ENCODE results near the gene FARS2. TPM values are rescaled to one million over a fixed set of nuclear protein-coding genes. Genes with fewer than 3 reads are reported as not detected.
"Not testable (repeated sequence)": the region's sequence is repeated elsewhere in the genome, so short reads cannot be mapped to it uniquely, and the experiment has no call there.

FARS2 gene
- polyA plus RNA-seq, 2 of the 4 experiments (the other 2 are of a cell fraction) = 12.9 to 17.5 TPM

DNA sequence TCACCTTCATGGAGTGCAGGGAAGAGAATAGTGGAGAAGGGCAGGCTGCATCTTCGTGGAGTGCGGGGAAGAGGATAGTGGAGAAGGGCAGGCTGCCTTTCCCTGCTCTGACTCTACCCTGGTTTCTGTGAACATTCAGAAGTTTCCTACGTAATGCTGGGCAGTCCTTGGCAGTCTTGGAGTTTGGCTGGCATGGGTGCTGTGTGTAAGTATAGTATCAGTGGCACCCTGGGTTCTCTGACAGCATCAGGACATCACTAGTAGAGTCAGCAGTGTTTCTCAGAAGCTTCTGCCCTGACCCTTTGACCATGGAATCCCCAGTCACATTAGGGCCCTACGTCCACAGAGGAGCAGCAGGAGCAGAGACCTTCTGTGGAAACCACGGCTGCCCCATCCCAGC is 392.5 kb downstream of the FARS2 start:
- TF ChIP-seq, protein P1, sequence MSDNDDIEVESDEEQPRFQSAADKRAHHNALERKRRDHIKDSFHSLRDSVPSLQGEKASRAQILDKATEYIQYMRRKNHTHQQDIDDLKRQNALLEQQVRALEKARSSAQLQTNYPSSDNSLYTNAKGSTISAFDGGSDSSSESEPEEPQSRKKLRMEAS (IDR thresholded peaks at IDR 0.05) = no peak
- TF ChIP-seq HOXA7 (CRISPR knock-in tag; IDR thresholded peaks at IDR 0.05) = no peak
- TF ChIP-seq KDM5A (IDR thresholded peaks at IDR 0.05) = no peak
- H3K4me3 ChIP-seq = no peak overlapping the region
- no peak for ATAC-seq
- no peak for DNase-seq (ENCODE audit: low read depth in 1 of 2, low spot score in 1 of 2)
- 91% methylated on average over 5 of the region's 5 CpGs for WGBS (ENCODE audit: missing lambda C conversion rate)
- ChIA-PET CTCF (interaction anchor here (1.2 kb wide), 1 partner anchor 11 kb away, joined by 3 read pairs; no protein-coding TSS in a partner anchor), POLR2A (no interaction called here)
- no peak for FAIRE-seq
- no peaks in the 10 kb centered on the region for H3K9me3 ChIP-seq
- H3K4me2 ChIP-seq = no peak overlapping the region
- no peak overlapping the region for H3K27ac ChIP-seq
- H3K4me1 ChIP-seq = no peaks in the 10 kb centered on the region

DNA sequence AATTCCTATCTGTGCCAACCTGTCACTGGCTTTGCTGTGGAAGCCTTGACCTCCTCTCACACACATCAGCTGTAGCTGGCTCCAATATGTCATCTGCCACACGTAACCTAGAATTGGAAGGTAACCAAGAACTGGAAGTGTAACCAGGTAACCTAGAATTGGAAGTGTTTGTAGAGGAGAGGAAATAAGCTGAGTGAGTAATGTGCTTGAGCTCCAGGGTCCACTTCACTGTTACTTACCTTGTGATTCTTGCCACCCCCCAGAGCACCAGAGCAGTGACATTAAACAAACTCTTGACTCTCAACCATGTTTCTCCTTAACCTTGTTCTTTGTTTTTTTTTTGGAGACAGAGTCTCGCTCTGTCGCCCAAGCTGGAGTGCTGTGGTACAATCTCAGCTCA is 394.9 kb downstream of the FARS2 start:
- H3K9me3 ChIP-seq = no peaks in the 10 kb centered on the region
- DNase-seq (ENCODE audit: low read depth in 1 of 2, low spot score in 1 of 2) (no peak), ATAC-seq (no peak), FAIRE-seq (no peak)
- POLR2A ChIA-PET = no interaction called here
- 100% methylated on average over 3 of the region's 3 CpGs for WGBS (ENCODE audit: missing lambda C conversion rate)
- H3K4me1 ChIP-seq = no peaks in the 10 kb centered on the region
- TF ChIP-seq, protein P2, sequence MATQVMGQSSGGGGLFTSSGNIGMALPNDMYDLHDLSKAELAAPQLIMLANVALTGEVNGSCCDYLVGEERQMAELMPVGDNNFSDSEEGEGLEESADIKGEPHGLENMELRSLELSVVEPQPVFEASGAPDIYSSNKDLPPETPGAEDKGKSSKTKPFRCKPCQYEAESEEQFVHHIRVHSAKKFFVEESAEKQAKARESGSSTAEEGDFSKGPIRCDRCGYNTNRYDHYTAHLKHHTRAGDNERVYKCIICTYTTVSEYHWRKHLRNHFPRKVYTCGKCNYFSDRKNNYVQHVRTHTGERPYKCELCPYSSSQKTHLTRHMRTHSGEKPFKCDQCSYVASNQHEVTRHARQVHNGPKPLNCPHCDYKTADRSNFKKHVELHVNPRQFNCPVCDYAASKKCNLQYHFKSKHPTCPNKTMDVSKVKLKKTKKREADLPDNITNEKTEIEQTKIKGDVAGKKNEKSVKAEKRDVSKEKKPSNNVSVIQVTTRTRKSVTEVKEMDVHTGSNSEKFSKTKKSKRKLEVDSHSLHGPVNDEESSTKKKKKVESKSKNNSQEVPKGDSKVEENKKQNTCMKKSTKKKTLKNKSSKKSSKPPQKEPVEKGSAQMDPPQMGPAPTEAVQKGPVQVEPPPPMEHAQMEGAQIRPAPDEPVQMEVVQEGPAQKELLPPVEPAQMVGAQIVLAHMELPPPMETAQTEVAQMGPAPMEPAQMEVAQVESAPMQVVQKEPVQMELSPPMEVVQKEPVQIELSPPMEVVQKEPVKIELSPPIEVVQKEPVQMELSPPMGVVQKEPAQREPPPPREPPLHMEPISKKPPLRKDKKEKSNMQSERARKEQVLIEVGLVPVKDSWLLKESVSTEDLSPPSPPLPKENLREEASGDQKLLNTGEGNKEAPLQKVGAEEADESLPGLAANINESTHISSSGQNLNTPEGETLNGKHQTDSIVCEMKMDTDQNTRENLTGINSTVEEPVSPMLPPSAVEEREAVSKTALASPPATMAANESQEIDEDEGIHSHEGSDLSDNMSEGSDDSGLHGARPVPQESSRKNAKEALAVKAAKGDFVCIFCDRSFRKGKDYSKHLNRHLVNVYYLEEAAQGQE (IDR thresholded peaks at IDR 0.05) = no peak
- TF ChIP-seq MAFK (IDR thresholded peaks at IDR 0.05; ENCODE audit: partially characterized antibody) (no peak), NR3C1 (IDR thresholded peaks at IDR 0.05) (no peak), RCOR1 (IDR thresholded peaks at IDR 0.05; ENCODE audit: low read depth, low read length) (no peak), KDM5A (IDR thresholded peaks at IDR 0.05) (no peak), CBX8 (IDR thresholded peaks at IDR 0.05) (no peak), TP53 (CRISPR knock-in tag; IDR thresholded peaks at IDR 0.05) (no peak), POLR2A (IDR thresholded peaks at IDR 0.05; ENCODE audit: low read length) (no peak), CEBPB (IDR thresholded peaks at IDR 0.05) (no peak), EHMT2 (IDR thresholded peaks at IDR 0.05; ENCODE audit: low read depth) (no peak), ESRRA (IDR thresholded peaks at IDR 0.05; ENCODE audit: borderline replicate concordance, low read length) (no peak)
- TF ChIP-seq, protein P3, sequence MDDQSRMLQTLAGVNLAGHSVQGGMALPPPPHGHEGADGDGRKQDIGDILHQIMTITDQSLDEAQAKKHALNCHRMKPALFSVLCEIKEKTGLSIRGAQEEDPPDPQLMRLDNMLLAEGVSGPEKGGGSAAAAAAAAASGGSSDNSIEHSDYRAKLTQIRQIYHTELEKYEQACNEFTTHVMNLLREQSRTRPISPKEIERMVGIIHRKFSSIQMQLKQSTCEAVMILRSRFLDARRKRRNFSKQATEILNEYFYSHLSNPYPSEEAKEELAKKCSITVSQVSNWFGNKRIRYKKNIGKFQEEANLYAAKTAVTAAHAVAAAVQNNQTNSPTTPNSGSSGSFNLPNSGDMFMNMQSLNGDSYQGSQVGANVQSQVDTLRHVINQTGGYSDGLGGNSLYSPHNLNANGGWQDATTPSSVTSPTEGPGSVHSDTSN (IDR thresholded peaks at IDR 0.05) = no peak
- TF ChIP-seq, protein P4, sequence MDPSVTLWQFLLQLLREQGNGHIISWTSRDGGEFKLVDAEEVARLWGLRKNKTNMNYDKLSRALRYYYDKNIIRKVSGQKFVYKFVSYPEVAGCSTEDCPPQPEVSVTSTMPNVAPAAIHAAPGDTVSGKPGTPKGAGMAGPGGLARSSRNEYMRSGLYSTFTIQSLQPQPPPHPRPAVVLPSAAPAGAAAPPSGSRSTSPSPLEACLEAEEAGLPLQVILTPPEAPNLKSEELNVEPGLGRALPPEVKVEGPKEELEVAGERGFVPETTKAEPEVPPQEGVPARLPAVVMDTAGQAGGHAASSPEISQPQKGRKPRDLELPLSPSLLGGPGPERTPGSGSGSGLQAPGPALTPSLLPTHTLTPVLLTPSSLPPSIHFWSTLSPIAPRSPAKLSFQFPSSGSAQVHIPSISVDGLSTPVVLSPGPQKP (IDR thresholded peaks at IDR 0.05; ENCODE audit: low read depth, low read length) = no peak
- CTCF ChIA-PET = no interaction called here
- no peak overlapping the region for H3K4me2 ChIP-seq
- no peak overlapping the region for H3K27ac ChIP-seq
- H3K4me3 ChIP-seq = no peak overlapping the region

DNA sequence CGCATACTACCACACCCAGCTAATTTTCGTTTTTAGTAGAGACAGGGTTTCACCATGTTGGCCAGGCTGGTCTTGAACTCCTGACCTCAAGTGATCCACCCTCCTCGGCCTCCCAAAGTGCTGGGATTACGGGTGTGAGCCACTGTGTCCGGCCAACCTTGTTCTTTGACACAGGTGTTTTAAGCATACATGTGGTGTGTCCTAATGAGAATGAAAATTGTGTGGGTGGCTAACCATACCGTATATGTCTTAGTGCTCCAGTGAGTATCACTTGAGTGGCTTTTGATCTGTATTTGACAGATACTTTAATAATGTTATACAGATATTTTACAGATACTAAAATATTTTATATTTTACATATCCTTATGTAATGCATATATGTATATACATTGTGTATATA is 395.4 kb downstream of the FARS2 start:
- DNase-seq (ENCODE audit: low read depth in 1 of 2, low spot score in 1 of 2); H3K4me1 ChIP-seq; H3K27ac ChIP-seq; FAIRE-seq; ATAC-seq; H3K9me3 ChIP-seq; CTCF ChIA-PET; H3K4me3 ChIP-seq; POLR2A ChIA-PET; H3K4me2 ChIP-seq: not testable (repeated sequence)
- 89% methylated on average over 6 of the region's 6 CpGs for WGBS (ENCODE audit: missing lambda C conversion rate)

All from A549 (cell line).